Skeletal muscle tissue (tissue), 4 donors: ENCODE data around the gene OPA1. TPM values are rescaled to one million over a fixed set of nuclear protein-coding genes. Genes with fewer than 3 reads are reported as not detected.

ENCODE experiments used
- H3K27ac ChIP-seq: one replicate; pipeline ENCODE4 v1.7.0; 2013; ENCODE audit warnings: mild to moderate bottlenecking, low read depth, low read length, inconsistent platforms
- H3K27me3 ChIP-seq, 3 donors: one replicate each; pipeline ENCODE4 v1.7.0; 2013; ENCODE audit warnings: low read length in 3 of 3; ENCODE audit not compliant: control insufficient read depth in 3 of 3, insufficient read depth in 3 of 3
- H3K36me3 ChIP-seq, 3 donors: one replicate each; pipeline ENCODE4 v1.7.0; 2013; ENCODE audit warnings: low read length in 3 of 3; ENCODE audit not compliant: control insufficient read depth in 3 of 3, insufficient read depth in 3 of 3
- H3K4me1 ChIP-seq, 3 donors: one replicate each; pipeline ENCODE4 v1.7.0; 2013; ENCODE audit warnings: low read length in 3 of 3, mild to moderate bottlenecking in 3 of 3; ENCODE audit not compliant: control insufficient read depth in 3 of 3, insufficient read depth in 3 of 3
- H3K4me3 ChIP-seq, 3 donors: one replicate each; pipeline ENCODE4 v1.7.0; 2013; ENCODE audit warnings: low read length in 3 of 3
- H3K9ac ChIP-seq, 3 donors: one replicate each; pipeline ENCODE4 v1.7.0; 2013; ENCODE audit warnings: low read length in 3 of 3, mild to moderate bottlenecking in 3 of 3, moderate library complexity in 2 of 3, low read depth in 1 of 3
- H3K9me3 ChIP-seq, 3 donors: one replicate each; pipeline ENCODE4 v1.7.0; 2013; ENCODE audit warnings: low read length in 3 of 3; ENCODE audit not compliant: control insufficient read depth in 3 of 3
- total RNA-seq: library from RNA; depleted of rRNA; stranded (reverse); fragments of >200 nt; gene quantifications from one replicate; pipeline ENCODE4 v1.2.3, GENCODE V29; 2014
- donor health status: Osteomylitis.

OPA1 gene
- total RNA-seq, 1 donor from 2014 or later, result 38.1 TPM

DNA sequence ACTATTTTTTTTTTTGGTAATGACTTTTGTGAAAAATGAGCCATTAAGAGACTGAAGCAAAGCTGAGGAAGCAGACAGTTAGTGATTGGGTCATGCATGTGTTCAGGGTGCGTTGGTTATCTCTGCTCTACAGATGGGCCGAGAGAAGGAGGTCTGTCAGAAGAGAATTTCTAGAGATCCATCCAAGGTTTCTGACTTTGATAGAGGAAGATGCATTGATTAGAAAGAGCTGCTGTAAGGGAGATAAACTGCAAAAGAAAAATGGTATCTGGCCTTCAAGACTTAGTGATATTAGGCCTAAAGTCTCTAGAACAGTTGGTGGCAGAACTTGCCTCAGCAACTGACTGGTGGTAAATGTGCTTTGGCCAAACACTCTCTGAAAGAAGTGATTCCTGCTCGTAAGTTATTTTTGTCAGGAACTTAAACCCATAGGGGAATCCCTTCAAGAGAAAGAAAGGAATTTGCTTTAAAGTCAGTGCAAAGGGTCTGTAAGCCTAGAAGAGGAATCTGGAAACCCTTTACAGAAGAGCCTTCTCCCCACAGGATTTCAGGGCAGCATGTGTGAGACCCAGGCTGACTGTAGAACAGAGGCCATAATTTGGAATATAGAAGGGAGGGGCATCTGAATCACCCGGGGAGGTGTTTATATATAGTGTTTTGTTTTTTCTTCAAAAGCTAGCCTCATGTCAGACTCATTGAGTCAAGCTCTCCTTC is 67.8 kb downstream of the OPA1 start:
- no peaks in the 10 kb centered on the region for H3K9me3 ChIP-seq
- no peak overlapping the region for H3K9ac ChIP-seq
- H3K36me3 ChIP-seq, result peaks cover 17 to 48% (median 42%) of the 10 kb centered on the region in 3 donors
- H3K27me3 ChIP-seq, result no peaks in the 10 kb centered on the region
- H3K4me3 ChIP-seq, result no peak overlapping the region
- no peaks in the 10 kb centered on the region for H3K4me1 ChIP-seq
- H3K27ac ChIP-seq, result no peak overlapping the region

DNA sequence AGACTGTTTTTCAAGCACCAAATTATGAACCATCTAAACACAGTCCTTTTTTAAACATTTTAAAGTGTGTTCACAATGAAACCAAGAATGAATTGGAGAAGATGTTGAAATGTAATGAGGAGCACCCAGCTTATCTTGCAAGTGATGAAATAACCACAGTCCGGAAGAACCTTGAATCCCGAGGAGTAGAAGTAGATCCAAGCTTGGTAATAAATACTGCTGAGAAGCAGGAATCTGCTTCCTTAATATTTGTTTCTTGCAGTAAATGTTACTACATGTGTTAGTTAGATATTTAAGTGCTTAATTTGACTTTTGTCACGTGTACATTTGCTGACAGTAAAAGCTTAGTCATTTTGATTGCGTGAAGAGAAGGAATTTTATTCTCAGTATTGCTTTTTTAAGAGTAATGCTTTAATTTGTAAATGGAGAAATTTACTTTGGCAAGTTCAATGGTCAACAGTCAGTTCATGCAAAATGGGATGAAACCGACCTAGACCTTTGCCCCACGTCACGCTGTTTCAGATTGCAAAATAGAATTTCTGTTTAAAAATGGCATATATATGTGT is 69.8 kb downstream of the OPA1 start:
- H3K27me3 ChIP-seq, result no peaks in the 10 kb centered on the region
- peaks cover 6 to 46% (median 44%) of the 10 kb centered on the region in 3 donors for H3K36me3 ChIP-seq
- H3K27ac ChIP-seq, result no peak overlapping the region
- no peaks in the 10 kb centered on the region for H3K9me3 ChIP-seq
- H3K9ac ChIP-seq, result no peak overlapping the region
- H3K4me1 ChIP-seq, result no peaks in the 10 kb centered on the region
- no peak overlapping the region for H3K4me3 ChIP-seq

DNA sequence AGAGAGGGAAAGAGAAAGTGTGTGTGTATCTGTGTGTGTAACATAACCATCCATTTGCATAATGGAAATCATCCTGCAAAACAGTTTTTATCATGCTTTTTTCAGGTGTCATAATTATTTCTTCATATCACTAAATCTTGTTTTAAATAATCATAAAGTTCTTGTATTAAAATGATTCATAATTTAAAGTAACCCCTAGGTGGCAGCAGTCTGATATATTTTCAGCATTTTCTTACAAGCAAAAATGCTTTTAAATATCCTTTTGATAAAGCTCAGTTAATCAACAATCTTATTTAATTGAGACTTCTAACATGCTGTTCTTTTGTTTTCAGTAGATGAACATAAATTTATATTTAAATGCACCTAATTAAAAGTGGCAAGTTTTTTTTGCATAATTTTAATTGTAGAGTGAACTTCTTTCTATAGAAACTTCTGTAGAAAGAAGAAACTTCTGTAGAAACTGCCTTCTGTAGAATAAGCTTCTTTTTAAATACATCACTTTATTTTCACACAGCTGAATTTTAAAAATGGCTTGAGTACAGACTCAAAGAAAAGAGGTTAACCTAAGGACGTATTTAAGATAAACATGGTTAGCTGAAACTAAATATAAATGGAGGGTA is 72.5 kb downstream of the OPA1 start:
- H3K9ac ChIP-seq, result no peak overlapping the region
- H3K36me3 ChIP-seq, result peaks cover 7 to 47% (median 45%) of the 10 kb centered on the region in 3 donors
- no peaks in the 10 kb centered on the region for H3K9me3 ChIP-seq
- no peaks in the 10 kb centered on the region for H3K27me3 ChIP-seq
- H3K4me3 ChIP-seq, result no peak overlapping the region
- no peak overlapping the region for H3K27ac ChIP-seq
- H3K4me1 ChIP-seq, result no peaks in the 10 kb centered on the region

DNA sequence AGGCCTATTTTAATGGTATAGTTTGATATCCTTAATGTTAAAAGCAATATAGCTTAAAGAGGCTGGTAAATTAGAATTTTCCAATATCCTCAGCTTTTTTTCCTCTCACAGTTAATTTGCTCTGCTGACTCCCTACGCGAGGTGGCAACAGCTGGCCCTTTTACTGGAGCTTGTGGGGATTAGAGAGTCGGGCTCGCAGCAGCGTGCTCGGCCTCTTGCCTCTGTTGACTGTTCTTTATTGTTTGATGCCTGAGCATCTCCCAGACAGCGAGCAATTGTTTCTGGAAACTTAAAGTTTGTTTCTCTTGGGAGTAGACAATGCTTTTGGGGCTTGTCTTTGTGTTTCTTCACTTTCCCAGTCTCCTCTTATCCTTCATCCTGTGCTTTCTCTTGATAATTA is 80.8 kb downstream of the OPA1 start:
- peaks cover 0 to 15% (median 8%) of the 10 kb centered on the region in 3 donors for H3K36me3 ChIP-seq

DNA sequence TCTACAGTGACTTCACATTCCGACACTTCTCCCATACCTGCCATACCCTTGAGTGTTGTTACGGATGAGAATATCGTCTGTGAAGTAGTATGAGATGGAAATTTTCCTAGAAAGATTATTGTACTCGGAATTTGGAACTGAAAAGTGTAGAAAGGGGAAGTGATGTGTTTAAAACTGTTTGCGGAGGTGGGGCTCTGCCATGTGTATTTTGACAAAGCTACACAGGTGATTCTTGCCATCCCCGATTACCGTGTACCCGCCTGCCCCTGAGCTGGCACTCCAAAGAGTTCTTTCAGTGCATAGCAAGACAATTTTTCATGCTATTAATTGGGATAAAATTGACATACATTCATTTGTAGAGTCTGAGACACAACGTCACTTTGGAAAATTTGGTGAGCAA is 81.7 kb downstream of the OPA1 start:
- H3K27ac ChIP-seq, result no peak overlapping the region
- no peaks in the 10 kb centered on the region for H3K4me1 ChIP-seq
- H3K27me3 ChIP-seq, result no peaks in the 10 kb centered on the region
- no peaks in the 10 kb centered on the region for H3K9me3 ChIP-seq
- H3K4me3 ChIP-seq, result no peak overlapping the region
- no peak overlapping the region for H3K9ac ChIP-seq
- H3K36me3 ChIP-seq, result peaks cover 0 to 11% (median 4%) of the 10 kb centered on the region in 3 donors

More for the DNA sequence above, 80.8 kb downstream of the OPA1 start:
- Histone ChIP-seq H3K9ac (no peak overlapping the region), H3K4me1 (no peaks in the 10 kb centered on the region), H3K27me3 (no peaks in the 10 kb centered on the region), H3K27ac (no peak overlapping the region), H3K4me3 (no peak overlapping the region), H3K9me3 (no peaks in the 10 kb centered on the region)

DNA sequence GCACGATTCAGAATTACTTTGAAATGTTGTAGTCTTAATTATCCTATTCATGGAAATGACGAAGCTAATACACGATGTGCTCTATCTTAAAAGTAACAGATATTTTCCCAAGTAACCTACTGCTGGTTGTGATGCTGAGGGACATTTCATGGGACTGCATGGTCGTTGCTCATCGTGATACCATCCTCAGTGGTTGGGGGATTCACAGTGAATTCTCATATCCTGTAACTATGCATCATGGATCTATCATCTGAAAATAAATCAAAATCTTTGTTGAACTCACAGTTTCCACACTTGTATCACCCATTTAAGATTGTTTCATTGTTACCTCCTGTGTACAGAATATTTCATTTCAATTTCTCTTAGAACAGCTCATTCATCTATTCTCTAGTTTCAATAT is 84.7 kb downstream of the OPA1 start:
- Histone ChIP-seq H3K9me3 (no peaks in the 10 kb centered on the region), H3K4me3 (no peak overlapping the region), H3K36me3 (peaks cover 0 to 5% (median 0%) of the 10 kb centered on the region in 3 donors), H3K27me3 (no peaks in the 10 kb centered on the region), H3K27ac (no peak overlapping the region), H3K4me1 (no peaks in the 10 kb centered on the region), H3K9ac (no peak overlapping the region)

DNA sequence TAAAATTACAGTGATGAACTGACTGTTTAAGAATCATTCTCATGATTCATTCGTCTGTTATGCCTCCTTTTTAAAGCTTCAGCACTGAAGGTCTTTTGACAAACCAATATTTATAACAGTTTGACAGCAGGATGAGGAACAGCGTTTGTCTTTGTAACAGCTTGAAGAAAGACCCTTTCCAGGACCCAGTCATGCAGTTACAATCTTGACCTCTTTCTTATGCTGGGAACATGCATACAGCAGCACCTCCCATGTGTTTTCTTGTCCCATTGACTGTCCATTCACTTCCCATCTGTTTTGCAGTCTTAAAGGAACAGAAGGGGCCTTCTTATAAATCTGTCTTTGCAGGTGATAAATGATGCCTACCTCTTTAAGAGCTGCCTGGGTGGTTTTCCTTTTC is 87.2 kb downstream of the OPA1 start:
- H3K9ac ChIP-seq, result no peak overlapping the region
- peaks cover 0 to 1% (median 0%) of the 10 kb centered on the region in 3 donors for H3K36me3 ChIP-seq
- H3K27ac ChIP-seq, result no peak overlapping the region
- H3K4me1 ChIP-seq, result no peaks in the 10 kb centered on the region
- H3K4me3 ChIP-seq, result no peak overlapping the region
- H3K27me3 ChIP-seq, result no peaks in the 10 kb centered on the region
- H3K9me3 ChIP-seq, result no peaks in the 10 kb centered on the region

DNA sequence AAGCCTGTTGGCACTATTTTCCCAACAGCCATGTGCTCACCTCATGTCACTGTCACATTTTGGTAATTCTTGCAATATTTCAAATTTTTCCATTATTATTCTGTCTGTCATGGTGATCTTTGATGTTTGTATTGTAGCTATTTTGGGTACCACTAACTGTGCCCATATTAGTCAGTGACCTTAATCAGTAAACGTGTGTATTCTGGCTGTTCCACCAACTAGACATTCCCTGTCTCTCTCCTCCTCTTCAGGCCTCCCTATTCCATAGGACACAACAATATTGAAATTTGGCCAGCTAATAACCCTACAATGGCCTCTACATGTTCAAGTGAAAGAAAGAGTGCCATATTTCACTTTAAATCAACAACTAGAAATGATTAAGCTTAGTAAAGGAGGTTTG is 88.6 kb downstream of the OPA1 start:
- Histone ChIP-seq H3K4me1 (no peaks in the 10 kb centered on the region), H3K27me3 (no peaks in the 10 kb centered on the region), H3K27ac (no peak overlapping the region), H3K4me3 (no peak overlapping the region), H3K9ac (no peak overlapping the region), H3K36me3 (no peaks in the 10 kb centered on the region), H3K9me3 (no peaks in the 10 kb centered on the region)

DNA sequence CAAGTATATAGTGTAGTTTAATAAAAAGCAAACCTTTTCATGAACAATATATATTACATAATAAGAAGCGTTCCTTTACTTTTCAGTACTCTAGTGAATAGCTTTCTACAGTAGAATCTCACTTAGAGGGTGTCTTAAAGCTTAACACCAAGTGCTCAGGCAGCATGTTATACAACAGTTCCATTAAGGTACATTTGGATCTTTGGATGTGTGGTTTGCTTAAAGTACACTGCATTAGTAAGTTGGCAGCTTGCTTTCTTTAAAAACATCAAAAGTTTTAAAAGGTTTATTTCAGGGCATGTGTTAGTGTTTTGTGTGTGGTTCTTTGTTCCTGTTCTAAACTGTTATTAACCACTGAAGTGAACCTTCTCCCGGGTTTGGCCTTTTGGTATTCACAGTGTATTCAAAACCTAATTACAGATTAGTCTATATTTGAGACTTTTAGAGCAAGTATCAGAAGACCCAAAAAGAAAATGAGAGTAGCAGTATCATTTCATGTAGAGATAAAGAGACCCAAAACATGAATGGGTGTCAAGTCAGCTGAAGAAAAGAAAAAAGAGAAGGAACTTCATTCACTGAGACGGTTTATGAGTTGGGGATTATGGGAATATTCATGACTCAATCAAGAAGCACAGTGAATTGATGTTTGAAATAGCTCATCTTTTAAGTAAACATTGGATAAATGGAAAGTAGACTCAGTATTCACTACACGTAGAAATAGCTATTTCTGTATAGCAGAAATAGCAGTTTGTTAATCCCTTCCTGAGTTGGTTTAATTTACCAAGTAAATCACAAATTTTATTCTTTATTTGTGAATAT is 93.9 kb downstream of the OPA1 start:
- Histone ChIP-seq H3K27ac (no peak overlapping the region), H3K9me3 (no peaks in the 10 kb centered on the region), H3K27me3 (no peaks in the 10 kb centered on the region), H3K4me3 (no peak overlapping the region), H3K36me3 (peaks cover 2 to 5% (median 3%) of the 10 kb centered on the region in 3 donors), H3K9ac (no peak overlapping the region), H3K4me1 (no peaks in the 10 kb centered on the region)
